Activated naive CD4-positive, alpha-beta T cell treated with anti-CD3 and anti-CD28 coated beads, Interleukin-2, amount 10 ng/mL, durations not matched to agents 7 days and 5 days (primary cell): Measurements from ENCODE around the gene ABHD4.
A peak's percentile ranks its signal among the peaks of the same experiment; 100 is the strongest.

ENCODE experiments used
- CTCF ChIA-PET: fragments of 350-600 bp; sonication (Branson Sonifier 250); formaldehyde crosslinking; loops from one replicate; lab custom pipeline; 2021; ENCODE audit warnings: antibody characterized with exemption; lab: Charles Lee
- DNase-seq: peaks from one replicate; pipeline ENCODE4 v3.0.0-alpha.2; 2020
- H3K27ac Mint-ChIP-seq: one replicate; pipeline ENCODE4 v1.8.0; 2021; ENCODE audit warnings: mild to moderate bottlenecking, moderate library complexity, mixed read lengths
- H3K27me3 Mint-ChIP-seq: one replicate; pipeline ENCODE4 v1.8.0; 2021; ENCODE audit warnings: mild to moderate bottlenecking, mixed read lengths
- H3K36me3 Mint-ChIP-seq: one replicate; pipeline ENCODE4 v1.8.0; 2021; ENCODE audit warnings: mixed read lengths
- H3K4me1 Mint-ChIP-seq: one replicate; pipeline ENCODE4 v1.8.0; 2021; ENCODE audit warnings: mixed read lengths
- H3K4me3 Mint-ChIP-seq: one replicate; pipeline ENCODE4 v1.8.0; 2021; ENCODE audit warnings: mild to moderate bottlenecking, moderate library complexity, mixed read lengths
- H3K9me3 Mint-ChIP-seq: one replicate; pipeline ENCODE4 v1.8.0; 2021; ENCODE audit warnings: mixed read lengths

ABHD4 gene

DNA sequence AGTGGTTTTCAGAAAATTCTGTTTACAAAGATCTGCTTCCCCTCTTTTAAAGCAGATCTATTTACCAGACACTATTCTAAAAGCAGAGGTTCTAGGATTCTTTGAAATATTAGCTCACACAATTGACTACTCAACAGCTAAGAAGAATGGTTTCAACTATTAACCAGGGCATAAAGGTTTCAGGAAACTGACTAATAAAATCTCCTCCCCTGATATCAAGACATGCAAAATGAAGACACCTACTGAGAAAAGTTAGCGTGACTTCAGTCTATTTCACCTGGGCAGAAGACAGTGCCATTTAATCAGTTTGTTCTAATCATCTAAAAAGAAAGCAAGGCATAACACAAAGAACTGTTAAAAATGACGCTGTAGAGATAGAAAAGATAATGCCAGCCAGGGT, 31.3 kb upstream of the ABHD4 start:
- CTCF ChIA-PET: interaction anchor here (0.6 to 7.3 kb wide), 11 partner anchors 9 to 832 kb away, joined by 3 to 139 read pairs (median 4); partner anchors contain the start of gene DAD1
- no peak for DNase-seq
- H3K9me3 Mint-ChIP-seq: no peaks in the 10 kb centered on the region
- peak overlapping the region; percentile 97 for H3K27ac Mint-ChIP-seq
- H3K4me1 Mint-ChIP-seq: peaks cover 80% of the 10 kb centered on the region
- H3K36me3 Mint-ChIP-seq: peaks cover 60% of the 10 kb centered on the region
- H3K4me3 Mint-ChIP-seq: peak overlapping the region; percentile 46
- no peaks in the 10 kb centered on the region for H3K27me3 Mint-ChIP-seq

DNA sequence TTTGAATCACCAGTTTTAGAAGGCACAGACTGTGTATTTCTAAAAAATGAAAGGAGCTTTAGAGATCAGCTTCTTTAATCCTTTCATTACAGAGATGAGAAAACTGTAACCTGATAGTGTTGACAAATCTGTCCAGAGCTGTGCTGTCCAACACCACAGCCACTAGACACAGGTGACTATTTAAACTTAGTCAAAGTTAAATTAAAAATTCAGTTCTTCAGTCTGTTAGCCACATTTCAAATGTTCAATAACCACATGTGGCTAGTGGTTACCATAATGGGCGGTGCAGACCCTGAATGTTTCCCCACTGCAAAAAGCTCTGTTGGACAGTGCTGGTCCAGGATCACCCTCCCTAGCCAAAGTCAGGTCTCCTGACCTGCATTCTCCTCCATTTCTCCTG, 30.7 kb upstream of the ABHD4 start:
- no peak for DNase-seq
- CTCF ChIA-PET: interaction anchor here (0.6 to 7.3 kb wide), 11 partner anchors 9 to 832 kb away, joined by 3 to 139 read pairs (median 4); partner anchors contain the start of gene DAD1
- peak overlapping the region; percentile 97 for H3K27ac Mint-ChIP-seq
- peak overlapping the region; percentile 46 for H3K4me3 Mint-ChIP-seq
- H3K27me3 Mint-ChIP-seq: no peaks in the 10 kb centered on the region
- no peaks in the 10 kb centered on the region for H3K9me3 Mint-ChIP-seq
- peaks cover 76% of the 10 kb centered on the region for H3K4me1 Mint-ChIP-seq
- peaks cover 64% of the 10 kb centered on the region for H3K36me3 Mint-ChIP-seq

DNA sequence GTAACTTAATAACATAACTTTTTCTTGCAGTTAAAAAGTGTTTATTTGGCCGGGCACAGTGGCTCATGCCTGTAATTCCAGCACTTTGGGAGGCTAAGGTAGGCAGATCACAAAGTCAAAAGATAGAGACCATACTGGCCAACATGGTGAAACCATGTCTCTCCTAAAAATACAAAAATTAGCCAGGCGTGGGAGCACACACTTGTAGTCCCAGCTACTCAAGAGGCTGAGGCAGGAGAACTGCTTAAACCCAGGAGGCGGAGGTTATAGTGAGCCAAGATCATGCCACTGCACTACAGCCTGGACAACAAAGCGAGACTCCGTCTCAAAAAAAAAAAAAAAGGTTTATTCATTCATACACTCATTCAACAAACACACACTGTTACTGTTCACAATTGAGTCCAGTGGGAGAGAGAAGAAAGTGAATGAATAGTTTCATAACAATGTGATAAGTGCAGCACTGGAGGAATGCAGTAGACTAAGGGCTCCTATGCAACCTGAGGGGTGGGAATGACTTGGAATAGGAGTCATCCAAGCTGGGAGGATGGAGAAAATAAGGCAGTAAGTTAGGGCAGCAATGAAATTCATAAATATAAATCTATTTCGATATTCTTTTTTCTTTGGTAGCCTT, 28.9 kb upstream of the ABHD4 start:
- Mint-ChIP-seq H3K27ac (peak overlapping the region; percentile 98), H3K9me3 (no peaks in the 10 kb centered on the region)
- CTCF ChIA-PET: interaction anchor here (0.6 to 7.3 kb wide), 61 partner anchors 8 to 846 kb away, joined by 3 to 139 read pairs (median 7); partner anchors contain the start of genes ABHD4, AJUBA, DAD1 and LRP10

DNA sequence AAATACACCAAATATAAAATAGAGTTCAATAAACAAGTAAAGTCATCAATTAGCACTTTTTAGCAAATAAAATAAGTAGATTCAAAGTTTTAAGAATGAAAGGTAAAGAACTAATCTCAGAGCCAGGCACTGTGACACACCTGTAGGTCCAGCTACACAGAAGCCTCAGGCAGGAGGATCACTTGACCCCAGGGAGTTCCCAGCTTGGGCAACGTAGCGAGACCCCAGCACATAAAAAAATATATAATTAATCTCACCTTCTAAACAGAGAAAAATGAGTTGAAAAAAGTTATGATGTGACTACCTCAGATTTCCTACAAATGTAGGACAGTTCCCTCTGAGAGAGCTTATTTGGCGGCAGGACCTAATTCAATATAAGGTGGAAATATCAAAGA, 28.4 kb upstream of the ABHD4 start:
- DNase-seq: no peak
- Mint-ChIP-seq H3K9me3 (no peaks in the 10 kb centered on the region), H3K4me3 (peak overlapping the region; percentile 79), H3K27me3 (no peaks in the 10 kb centered on the region), H3K27ac (peak overlapping the region; percentile 98), H3K4me1 (peaks cover 65% of the 10 kb centered on the region), H3K36me3 (peaks cover 67% of the 10 kb centered on the region)
- CTCF ChIA-PET: interaction anchor here (0.6 to 7.3 kb wide), 106 partner anchors 9 to 1071 kb away, joined by 3 to 139 read pairs (median 5); partner anchors contain the start of genes ABHD4, AJUBA, DAD1 and LRP10

More for the DNA sequence above, 28.9 kb upstream of the ABHD4 start:
- no peaks in the 10 kb centered on the region for H3K27me3 Mint-ChIP-seq
- H3K4me1 Mint-ChIP-seq: peaks cover 67% of the 10 kb centered on the region
- no peak for DNase-seq
- H3K36me3 Mint-ChIP-seq: peaks cover 67% of the 10 kb centered on the region
- H3K4me3 Mint-ChIP-seq: peak overlapping the region; percentile 79

DNA sequence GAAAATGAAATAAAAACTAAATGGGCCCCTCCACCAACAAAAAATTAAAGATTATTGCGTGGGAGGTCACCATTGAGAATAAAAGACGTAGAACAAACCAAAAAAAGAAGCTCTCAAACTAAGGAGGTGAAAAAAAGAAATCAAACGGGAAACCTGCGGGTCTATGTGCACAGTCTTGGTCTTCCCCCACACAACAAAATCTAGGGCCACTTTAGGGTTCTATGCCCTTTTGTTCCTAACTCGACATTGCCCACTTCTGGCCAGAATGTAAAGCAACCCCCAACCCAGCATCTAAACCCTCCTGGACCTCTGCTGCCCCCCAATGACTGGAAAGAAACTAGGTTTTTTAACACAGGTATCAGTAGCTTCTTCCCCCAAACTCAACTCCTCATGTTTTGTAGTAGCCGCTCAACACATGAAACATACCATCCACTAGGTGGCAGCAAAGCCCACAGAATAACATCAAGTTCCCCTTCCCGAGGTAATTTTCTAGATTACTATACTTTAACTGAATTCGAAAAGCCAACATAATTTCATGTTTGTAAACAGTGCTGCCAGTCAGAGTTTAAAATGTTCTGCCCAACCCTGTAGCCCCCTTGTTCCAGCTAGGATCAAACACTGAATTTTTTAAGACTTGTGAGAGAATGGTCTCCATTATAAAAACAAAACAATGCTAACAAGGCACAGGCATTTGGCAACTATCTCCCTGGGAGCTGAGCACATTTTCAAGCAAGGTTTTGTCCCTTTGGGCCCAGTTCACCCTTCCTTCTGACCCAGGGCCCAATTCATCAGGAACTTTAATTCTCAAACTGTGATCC, 27.8 kb upstream of the ABHD4 start:
- H3K27me3 Mint-ChIP-seq: no peaks in the 10 kb centered on the region
- no peaks in the 10 kb centered on the region for H3K9me3 Mint-ChIP-seq
- H3K36me3 Mint-ChIP-seq: peaks cover 67% of the 10 kb centered on the region
- peak overlapping the region; percentile 79 for H3K4me3 Mint-ChIP-seq
- peak; percentile 91 for DNase-seq
- peaks cover 59% of the 10 kb centered on the region for H3K4me1 Mint-ChIP-seq
- CTCF ChIA-PET: interaction anchor here (0.5 to 7.3 kb wide), 112 partner anchors 9 to 1072 kb away, joined by 3 to 139 read pairs (median 5); partner anchors contain the start of genes ABHD4, AJUBA, DAD1 and LRP10
- H3K27ac Mint-ChIP-seq: peak overlapping the region; percentile 98

- no peak for DNase-seq
- Mint-ChIP-seq H3K4me1 (peaks cover 53% of the 10 kb centered on the region), H3K36me3 (peaks cover 59% of the 10 kb centered on the region), H3K27ac (no peak overlapping the region), H3K27me3 (no peaks in the 10 kb centered on the region), H3K9me3 (no peaks in the 10 kb centered on the region), H3K4me3 (no peak overlapping the region)
- CTCF ChIA-PET: interaction anchor here (0.9 to 7.3 kb wide), 11 partner anchors 12 to 712 kb away, joined by 3 to 139 read pairs (median 38); partner anchors contain the start of genes AJUBA and DAD1
Observed at GRCh38 chr14:22572562-22573058, 25.5 kb upstream of the ABHD4 start.

GRCh38 chr14:22573804-22574203, 24.3 kb upstream of the ABHD4 start:
- Mint-ChIP-seq H3K4me3 (no peak overlapping the region), H3K27ac (no peak overlapping the region), H3K36me3 (peaks cover 56% of the 10 kb centered on the region), H3K4me1 (peaks cover 50% of the 10 kb centered on the region), H3K27me3 (no peaks in the 10 kb centered on the region), H3K9me3 (no peaks in the 10 kb centered on the region)
- CTCF ChIA-PET: interaction anchor here (1.0 to 6.0 kb wide), 3 partner anchors 15 to 279 kb away, joined by 3 to 116 read pairs (median 105); partner anchors contain the start of gene DAD1
- DNase-seq: no peak

DNA sequence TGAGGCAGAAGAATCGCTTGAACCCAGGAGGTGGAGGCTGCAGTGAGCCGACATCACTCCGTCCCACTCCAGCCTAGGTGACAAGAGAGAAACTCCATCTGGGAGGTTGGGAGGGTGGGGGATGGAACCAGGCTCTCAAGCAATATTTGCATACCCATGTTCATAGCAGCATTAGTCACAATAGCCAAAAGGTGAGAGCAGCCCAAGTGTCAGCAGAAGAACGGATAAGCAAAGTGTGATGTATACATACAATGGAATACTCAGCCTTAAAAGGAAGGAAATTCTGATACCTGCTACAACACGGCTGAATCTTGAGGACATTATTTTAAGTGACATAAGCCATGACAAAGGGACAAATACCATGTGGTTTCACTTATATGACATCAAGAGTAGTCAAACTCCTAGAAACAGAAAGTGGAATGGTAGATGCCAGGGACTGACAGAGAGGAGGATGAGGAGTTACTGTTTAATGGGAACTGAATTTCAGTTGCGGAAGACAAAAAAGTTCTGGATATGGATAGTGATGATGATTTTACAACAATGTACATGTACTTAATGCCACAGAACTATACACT, 20.7 kb upstream of the ABHD4 start:
- CTCF ChIA-PET: no interaction called here
- Mint-ChIP-seq H3K4me1 (peaks cover 56% of the 10 kb centered on the region), H3K27ac (no peak overlapping the region), H3K27me3 (no peaks in the 10 kb centered on the region), H3K4me3 (no peak overlapping the region), H3K9me3 (no peaks in the 10 kb centered on the region), H3K36me3 (peaks cover 53% of the 10 kb centered on the region)
- DNase-seq: no peak

- Mint-ChIP-seq H3K27ac (peak overlapping the region; percentile 73), H3K4me3 (no peak overlapping the region), H3K36me3 (peaks cover 50% of the 10 kb centered on the region), H3K9me3 (no peaks in the 10 kb centered on the region), H3K27me3 (no peaks in the 10 kb centered on the region), H3K4me1 (peaks cover 66% of the 10 kb centered on the region)
- DNase-seq: no peak
- CTCF ChIA-PET: interaction anchor here (1.2 to 2.3 kb wide), 3 partner anchors 9 to 11 kb away, joined by 3 to 8 read pairs (median 4); no protein-coding TSS in a partner anchor
Observed at GRCh38 chr14:22579236-22579635, 18.9 kb upstream of the ABHD4 start.

DNA sequence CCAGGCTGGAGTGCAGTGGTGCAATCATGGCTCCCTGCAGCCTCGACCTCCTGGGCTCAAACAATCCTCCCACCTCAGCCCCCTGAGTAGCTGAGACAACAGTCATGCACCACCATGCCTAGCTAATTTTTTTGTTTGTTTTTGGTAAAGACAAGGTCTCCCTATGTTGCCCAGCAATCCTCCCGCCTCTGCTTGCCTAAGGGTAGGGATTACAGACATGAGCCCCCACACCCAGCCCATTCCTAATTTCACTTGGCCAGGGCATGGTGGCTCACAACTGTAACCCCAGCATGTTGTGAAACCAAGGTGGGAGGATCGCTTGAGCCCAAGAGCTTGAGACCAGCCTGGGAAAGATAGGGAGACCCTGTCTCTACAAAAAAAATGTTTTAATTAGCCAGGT, 18.2 kb upstream of the ABHD4 start:
- H3K27me3 Mint-ChIP-seq: no peaks in the 10 kb centered on the region
- peaks cover 69% of the 10 kb centered on the region for H3K4me1 Mint-ChIP-seq
- no peak overlapping the region for H3K4me3 Mint-ChIP-seq
- CTCF ChIA-PET: interaction anchor here (1.2 to 2.3 kb wide), 2 partner anchors 10 kb away, joined by 4 to 8 read pairs; no protein-coding TSS in a partner anchor
- no peak for DNase-seq
- H3K9me3 Mint-ChIP-seq: no peaks in the 10 kb centered on the region
- peaks cover 46% of the 10 kb centered on the region for H3K36me3 Mint-ChIP-seq
- H3K27ac Mint-ChIP-seq: no peak overlapping the region

DNA sequence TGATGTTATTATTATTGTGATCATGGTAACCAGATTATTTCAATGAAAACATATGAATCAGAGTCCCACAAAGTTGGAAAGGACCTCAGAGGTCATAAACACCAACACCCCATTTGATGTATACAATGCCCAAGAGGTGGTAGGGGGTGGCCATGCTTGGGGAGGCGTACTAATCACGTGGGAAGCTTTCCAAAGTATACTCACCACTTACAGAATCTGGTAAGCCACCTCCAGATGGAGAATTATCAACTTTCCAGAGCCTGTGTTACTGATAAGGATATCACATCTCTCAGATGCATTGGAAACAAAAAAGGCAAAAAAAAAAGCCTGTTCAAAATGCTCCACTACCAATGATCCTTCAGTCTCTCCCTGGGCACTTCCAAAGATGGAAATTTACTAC, 17.5 kb upstream of the ABHD4 start:
- H3K4me1 Mint-ChIP-seq: peaks cover 76% of the 10 kb centered on the region

GRCh38 chr14:22583994-22584393, 14.1 kb upstream of the ABHD4 start:
- peaks cover 75% of the 10 kb centered on the region for H3K4me1 Mint-ChIP-seq
- no peak for DNase-seq
- CTCF ChIA-PET: interaction anchor here (11.5 kb wide), 1 partner anchor 12 kb away, joined by 116 read pairs; no protein-coding TSS in a partner anchor
- no peaks in the 10 kb centered on the region for H3K27me3 Mint-ChIP-seq
- H3K27ac Mint-ChIP-seq: peak overlapping the region; percentile 6
- H3K9me3 Mint-ChIP-seq: no peaks in the 10 kb centered on the region
- H3K36me3 Mint-ChIP-seq: peaks cover 54% of the 10 kb centered on the region
- H3K4me3 Mint-ChIP-seq: no peak overlapping the region

More for the DNA sequence above, 17.5 kb upstream of the ABHD4 start:
- Mint-ChIP-seq H3K9me3 (no peaks in the 10 kb centered on the region), H3K36me3 (peaks cover 46% of the 10 kb centered on the region), H3K27me3 (no peaks in the 10 kb centered on the region), H3K27ac (no peak overlapping the region), H3K4me3 (no peak overlapping the region)
- CTCF ChIA-PET: interaction anchor here (0.9 to 1.2 kb wide), 2 partner anchors 9 to 275 kb away, joined by 3 to 4 read pairs; no protein-coding TSS in a partner anchor
- no peak for DNase-seq

DNA sequence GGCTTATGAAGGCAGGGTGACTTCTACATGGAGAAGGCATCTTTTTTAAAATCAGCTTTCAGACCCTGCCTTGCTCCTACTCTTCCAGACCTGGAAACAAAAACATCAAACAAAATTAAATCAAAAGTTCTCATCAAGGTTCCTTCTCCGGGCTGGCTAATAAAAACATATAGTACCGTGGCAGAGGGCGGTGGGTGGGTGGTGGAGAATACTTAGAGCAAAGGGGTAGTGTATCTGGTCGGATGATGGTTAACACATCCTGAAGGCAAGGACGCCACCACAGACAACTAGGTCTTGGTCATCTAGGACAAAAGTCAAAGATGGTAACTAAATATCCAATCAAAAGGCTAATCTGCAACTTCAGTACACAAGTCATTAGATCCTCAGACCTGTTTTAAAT, 10.9 kb upstream of the ABHD4 start:
- no peaks in the 10 kb centered on the region for H3K9me3 Mint-ChIP-seq
- H3K4me1 Mint-ChIP-seq: peaks cover 78% of the 10 kb centered on the region
- H3K4me3 Mint-ChIP-seq: peak overlapping the region; percentile 98
- DNase-seq: no peak
- peak overlapping the region; percentile 99 for H3K27ac Mint-ChIP-seq
- H3K27me3 Mint-ChIP-seq: no peaks in the 10 kb centered on the region
- H3K36me3 Mint-ChIP-seq: peaks cover 40% of the 10 kb centered on the region
- CTCF ChIA-PET: interaction anchor here (11.5 kb wide), 1 partner anchor 16 kb away, joined by 116 read pairs; no protein-coding TSS in a partner anchor
